GM11168 (cell line): Measurements from ENCODE around the gene POLG.
"Not testable (repeated sequence)": the region's sequence is repeated elsewhere in the genome, so short reads cannot be mapped to it uniquely, and the experiment has no call there.

ENCODE experiments used
- in situ Hi-C: fragments of 300-500 bp; cut with MboI; formaldehyde crosslinking; loops from one replicate; pipeline ENCODE4 v1.12.0; 2022; ENCODE audit warnings: low sequenced_read_pairs; ENCODE audit not compliant: unreplicated experiment

The POLG gene

GRCh38 chr15:89301304-89302089 lies 33.1 kb downstream of the POLG start:
- in situ Hi-C loops = no loop called here

- in situ Hi-C loops = no loop called here
Observed at GRCh38 chr15:89299896-89300295, 34.7 kb downstream of the POLG start.

- in situ Hi-C loops = no loop called here
Observed at GRCh38 chr15:89293012-89293411, 41.6 kb downstream of the POLG start.

GRCh38 chr15:89291934-89292438 lies 42.6 kb downstream of the POLG start:
- in situ Hi-C loops = no loop called here

- in situ Hi-C loops = no loop called here
Observed at GRCh38 chr15:89283201-89283600, 51.4 kb downstream of the POLG start.

GRCh38 chr15:89282631-89283030 lies 52.0 kb downstream of the POLG start:
- in situ Hi-C loops = no loop called here

GRCh38 chr15:89278307-89278706 lies 56.3 kb downstream of the POLG start:
- in situ Hi-C loops = no loop called here

GRCh38 chr15:89277281-89277680 lies 57.3 kb downstream of the POLG start:
- in situ Hi-C loops = not testable (repeated sequence)
